HEK293T (cell line): ENCODE results near the gene PTPN2.

Experiments used
- CTCF ChIA-PET: fragments of 350-600 bp; formaldehyde crosslinking; extraction: SDS; loops from one replicate; lab custom pipeline; 2021; ENCODE audit warnings: antibody characterized with exemption, inconsistent platforms; lab: Yijun Ruan, JAX
- POLR2A ChIA-PET: fragments of 350-600 bp; formaldehyde crosslinking; extraction: SDS; loops from one replicate; lab custom pipeline; 2020; ENCODE audit warnings: antibody characterized with exemption, inconsistent platforms; lab: Yijun Ruan, JAX
- DNase-seq: peaks from one replicate; pipeline ENCODE4 v3.0.0; 2012; ENCODE audit warnings: mixed read lengths; ENCODE audit errors: extremely low spot score
- ARNT ChIP-seq: fragments of 450-650 bp; IDR thresholded peaks from 2 replicates; pipeline ENCODE4 v1.6.1; 2017; ENCODE audit warnings: mild to moderate bottlenecking
- BHLHE40 ChIP-seq: fragments of 450-650 bp; IDR thresholded peaks from 2 replicates; pipeline ENCODE4 v1.6.1; 2016; ENCODE audit warnings: mild to moderate bottlenecking, moderate library complexity, borderline replicate concordance
- CTBP1 ChIP-seq: fragments of 450-650 bp; IDR thresholded peaks from 2 replicates; pipeline ENCODE4 v1.6.1; 2016; ENCODE audit warnings: borderline replicate concordance
- ELF4 ChIP-seq: fragments of 450-650 bp; IDR thresholded peaks from 2 replicates; pipeline ENCODE4 v1.6.1; 2017; ENCODE audit warnings: antibody characterized with exemption
- FOXA1 ChIP-seq: fragments of 450-650 bp; IDR thresholded peaks from 2 replicates; pipeline ENCODE4 v1.6.1; 2016; ENCODE audit warnings: mild to moderate bottlenecking
- FOXK2 ChIP-seq: fragments of 450-650 bp; IDR thresholded peaks from 2 replicates; pipeline ENCODE4 v1.6.1; 2016; ENCODE audit warnings: mild to moderate bottlenecking
- FOXM1 ChIP-seq: fragments of 450-650 bp; IDR thresholded peaks from 2 replicates; pipeline ENCODE4 v1.6.1; 2017; ENCODE audit warnings: mild to moderate bottlenecking, borderline replicate concordance
- HDGF ChIP-seq: fragments of 450-650 bp; IDR thresholded peaks from 2 replicates; pipeline ENCODE4 v1.6.1; 2017; ENCODE audit warnings: antibody characterized with exemption, borderline replicate concordance
- L3MBTL2 ChIP-seq: fragments of 450-650 bp; conservative IDR thresholded peaks from 2 replicates; pipeline ENCODE4 v1.6.1; 2016; ENCODE audit warnings: mild to moderate bottlenecking
- LEF1 ChIP-seq: fragments of 450-650 bp; IDR thresholded peaks from 2 replicates; pipeline ENCODE4 v1.6.1; 2017; ENCODE audit warnings: mild to moderate bottlenecking, borderline replicate concordance
- NFRKB ChIP-seq: fragments of 450-650 bp; IDR thresholded peaks from 2 replicates; pipeline ENCODE4 v1.6.1; 2016; ENCODE audit warnings: mild to moderate bottlenecking, moderate library complexity
- PKNOX1 ChIP-seq: fragments of 450-650 bp; IDR thresholded peaks from 2 replicates; pipeline ENCODE4 v1.6.1; 2016
- SP1 ChIP-seq: fragments of 450-650 bp; IDR thresholded peaks from 2 replicates; pipeline ENCODE4 v1.6.1; 2017
- SUZ12 ChIP-seq: fragments of 450-650 bp; IDR thresholded peaks from 2 replicates; pipeline ENCODE4 v1.6.1; 2016; ENCODE audit warnings: mild to moderate bottlenecking
- TARDBP ChIP-seq: fragments of 450-650 bp; IDR thresholded peaks from 2 replicates; pipeline ENCODE4 v1.6.1; 2016
- ZNF384 ChIP-seq: fragments of 450-650 bp; IDR thresholded peaks from 2 replicates; pipeline ENCODE4 v1.6.1; 2016

Gene PTPN2

DNA sequence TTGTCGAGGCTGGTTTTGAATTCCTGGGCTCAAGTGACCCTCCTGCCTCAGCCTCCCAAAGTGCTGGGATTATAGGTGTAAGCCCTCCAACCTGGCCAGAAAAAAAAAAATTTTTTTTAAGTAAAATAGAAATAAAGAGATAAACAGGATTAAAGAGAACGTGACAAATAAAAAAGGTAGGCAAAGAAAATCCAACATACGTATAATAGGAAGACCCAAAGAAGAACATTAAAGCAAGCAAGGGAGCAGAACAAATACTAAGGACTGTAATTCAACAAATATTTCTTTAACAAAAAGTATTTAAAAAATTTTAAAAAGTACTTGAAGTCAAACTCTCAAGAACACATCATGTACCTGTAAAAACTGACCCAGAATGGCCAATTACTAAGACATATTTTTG lies 56.4 kb downstream of the PTPN2 start:
- ChIA-PET POLR2A (no interaction called here), CTCF (no interaction called here)
- no peak for TF ChIP-seq FOXM1
- no peak for TF ChIP-seq ZNF384
- TF ChIP-seq BHLHE40: no peak
- no peak for TF ChIP-seq ELF4
- TF ChIP-seq CTBP1: no peak
- DNase-seq: no peak

DNA sequence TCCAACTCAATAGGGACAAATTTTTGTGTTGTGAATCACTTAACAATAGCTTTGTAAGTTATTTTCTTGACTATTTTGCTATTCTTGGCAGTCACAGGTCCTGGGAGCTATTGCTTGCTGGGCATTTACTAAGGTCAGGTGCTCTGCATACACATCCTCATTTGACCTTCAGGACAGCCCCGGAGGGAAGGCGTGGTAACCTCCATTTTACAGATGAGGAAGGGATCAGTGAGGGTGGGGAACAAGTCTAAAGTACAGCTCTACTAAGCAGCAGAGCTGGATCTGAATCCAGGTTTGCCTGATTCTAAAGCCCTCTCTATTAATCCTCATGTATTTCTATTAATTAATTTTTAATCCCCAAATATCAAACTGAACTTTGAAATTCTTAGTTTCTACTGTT lies 58.8 kb downstream of the PTPN2 start:
- DNase-seq: no peak
- TF ChIP-seq SUZ12: no peak
- TF ChIP-seq NFRKB: no peak
- no peak for TF ChIP-seq ARNT
- no peak for TF ChIP-seq FOXK2
- no peak for TF ChIP-seq PKNOX1
- no peak for TF ChIP-seq LEF1
- TF ChIP-seq ZNF384: no peak
- no peak for TF ChIP-seq BHLHE40
- ChIA-PET CTCF (no interaction called here), POLR2A (no interaction called here)

DNA sequence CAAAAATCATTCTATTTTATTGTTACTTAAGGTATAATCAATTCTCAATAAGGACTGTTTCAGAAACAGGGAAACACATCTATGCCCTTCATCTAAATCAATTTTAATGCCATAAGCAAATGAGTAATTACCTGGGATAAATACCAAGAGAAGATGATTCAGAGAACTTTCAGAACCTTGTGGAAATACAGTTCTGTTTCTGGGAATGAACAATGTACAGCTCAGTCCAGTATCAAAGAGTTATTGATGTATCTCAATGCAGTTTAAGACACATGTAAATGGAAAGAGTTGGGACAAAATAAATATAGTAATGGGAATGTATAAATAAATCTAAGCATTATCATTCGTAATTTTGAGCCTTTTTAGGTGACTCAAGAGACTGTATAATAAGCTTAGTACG lies 60.1 kb downstream of the PTPN2 start:
- DNase-seq: no peak
- ChIA-PET POLR2A (no interaction called here), CTCF (no interaction called here)
- no peak for TF ChIP-seq HDGF

GRCh38 chr18:12821408-12821807 lies 62.6 kb downstream of the PTPN2 start:
- no peak for TF ChIP-seq ARNT
- TF ChIP-seq ZNF384: no peak
- no peak for TF ChIP-seq FOXK2
- TF ChIP-seq PKNOX1: no peak
- no peak for TF ChIP-seq FOXA1
- no peak for TF ChIP-seq TARDBP
- no peak for TF ChIP-seq BHLHE40
- no peak for TF ChIP-seq NFRKB
- no peak for TF ChIP-seq ELF4
- no peak for TF ChIP-seq SUZ12
- no peak for TF ChIP-seq CTBP1
- no peak for TF ChIP-seq LEF1
- TF ChIP-seq HDGF: no peak
- TF ChIP-seq FOXM1: no peak
- no peak for TF ChIP-seq SP1
- TF ChIP-seq L3MBTL2: no peak
- POLR2A ChIA-PET: no interaction called here
- DNase-seq: no peak
- CTCF ChIA-PET: interaction anchor here (0.9 kb wide), 1 partner anchor 17 kb away, joined by 3 read pairs; no protein-coding TSS in a partner anchor

- no peak for DNase-seq
- ChIA-PET CTCF (interaction anchor here (0.9 kb wide), 1 partner anchor 18 kb away, joined by 3 read pairs; no protein-coding TSS in a partner anchor), POLR2A (no interaction called here)
- no peak for TF ChIP-seq FOXA1
- no peak for TF ChIP-seq L3MBTL2
- no peak for TF ChIP-seq BHLHE40
- TF ChIP-seq SP1: no peak
- no peak for TF ChIP-seq NFRKB
- TF ChIP-seq SUZ12: no peak
- no peak for TF ChIP-seq PKNOX1
- TF ChIP-seq TARDBP: no peak
- no peak for TF ChIP-seq ELF4
- TF ChIP-seq ARNT: no peak
- TF ChIP-seq HDGF: no peak
- no peak for TF ChIP-seq FOXK2
- TF ChIP-seq FOXM1: no peak
- no peak for TF ChIP-seq LEF1
- no peak for TF ChIP-seq CTBP1
- no peak for TF ChIP-seq ZNF384
Measured at GRCh38 chr18:12820506-12820905, 63.5 kb downstream of the PTPN2 start.

DNA sequence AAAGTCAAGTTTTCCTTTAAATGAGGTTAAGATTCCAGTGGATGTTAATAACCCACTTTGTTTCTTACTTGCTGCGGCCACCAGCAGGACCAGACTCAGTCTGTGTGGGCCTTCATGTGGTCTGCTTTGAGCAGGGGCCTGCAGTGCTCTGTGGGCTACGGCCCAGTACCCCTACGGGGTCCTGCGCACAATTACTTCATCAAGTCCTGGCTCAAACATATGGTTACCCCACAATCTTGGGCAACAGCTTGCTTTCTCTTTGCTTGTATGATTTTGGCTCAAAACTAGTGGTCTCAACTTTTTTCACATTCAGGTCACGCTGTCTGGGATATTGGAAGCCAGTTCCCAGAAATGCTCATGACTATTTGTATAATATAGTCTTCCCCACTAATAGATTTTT lies 64.2 kb downstream of the PTPN2 start:
- TF ChIP-seq SUZ12 (no peak), ARNT (no peak), SP1 (no peak), CTBP1 (no peak), PKNOX1 (no peak), FOXA1 (no peak), FOXK2 (no peak), BHLHE40 (no peak), L3MBTL2 (no peak), FOXM1 (no peak)
- no peak for DNase-seq
- ChIA-PET CTCF (interaction anchor here (0.5 kb wide), 1 partner anchor 304 kb away, joined by 15 read pairs; no protein-coding TSS in a partner anchor), POLR2A (interaction anchor here (0.7 kb wide), 1 partner anchor 66 kb away, joined by 4 read pairs; no protein-coding TSS in a partner anchor)
